GM21723 (cell line): ENCODE results near the gene MAP2.

ENCODE experiments used
- ATAC-seq: cut with Tn5 transposase; IDR thresholded peaks from one replicate; pipeline ENCODE4 v1.9.1; 2021; ENCODE audit warnings: mild to moderate bottlenecking, moderate library complexity; ENCODE audit not compliant: unreplicated experiment

Gene MAP2

DNA sequence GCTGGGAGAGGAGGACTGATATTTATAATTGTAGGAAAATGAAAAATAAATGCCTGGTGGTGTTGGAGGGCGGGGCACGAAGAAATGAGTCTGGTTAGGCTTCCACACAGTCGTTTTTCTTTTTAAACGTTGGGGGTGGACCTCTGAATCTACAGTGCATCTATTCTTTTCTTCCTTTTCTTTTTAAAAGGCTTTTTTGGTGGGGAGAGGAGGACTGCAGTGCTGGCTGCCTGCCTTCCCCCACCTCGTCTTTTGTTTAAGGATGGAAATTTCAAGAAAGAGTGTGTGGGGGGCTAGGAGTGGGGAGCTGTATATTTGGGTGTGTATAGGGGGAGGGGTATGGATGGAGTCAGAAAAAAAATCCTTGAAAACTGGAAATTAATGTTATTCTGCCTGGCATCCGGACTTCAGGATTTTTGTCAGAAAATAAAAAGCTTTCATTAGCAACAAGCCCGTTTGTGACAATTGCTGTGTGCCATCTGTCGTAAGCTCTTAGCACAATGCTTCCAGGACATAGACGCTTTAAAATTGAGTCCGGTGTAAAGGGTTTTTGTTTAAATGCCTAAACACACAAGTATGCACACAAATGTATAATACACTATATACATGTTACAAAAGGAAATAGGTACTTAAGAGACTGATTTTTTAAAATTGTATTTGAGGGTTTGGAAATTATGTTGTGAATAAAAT lies 1.1 kb downstream of the MAP2 start:
- ATAC-seq = no peak

DNA sequence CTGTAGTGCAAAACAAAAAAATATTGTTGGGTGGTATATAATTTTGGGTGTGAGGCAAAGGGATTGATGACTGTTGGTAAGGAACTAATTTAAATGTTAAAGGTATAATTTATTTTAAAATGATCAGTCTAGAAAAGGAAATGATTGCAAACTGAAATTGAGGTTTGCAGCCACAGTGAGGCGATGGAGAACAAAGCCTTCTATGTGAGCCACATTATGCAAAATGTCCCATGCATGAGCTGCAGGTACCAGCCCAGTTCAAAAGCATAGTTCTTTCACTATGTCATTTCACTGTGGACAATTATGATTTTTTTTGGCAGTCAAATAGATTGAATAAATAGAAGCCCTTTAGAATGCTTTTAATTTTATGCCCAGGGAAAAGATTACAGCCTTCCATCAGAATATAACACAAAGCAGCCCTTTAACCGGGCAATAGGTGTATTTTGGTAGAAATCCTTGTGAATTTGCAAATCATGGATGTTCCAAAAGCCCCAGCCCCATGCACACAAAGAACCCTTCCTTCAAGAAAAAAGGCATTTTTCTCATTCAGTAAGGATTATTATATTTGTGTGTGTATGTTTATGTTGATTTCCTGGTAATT lies 1.7 kb downstream of the MAP2 start:
- ATAC-seq = no peak

DNA sequence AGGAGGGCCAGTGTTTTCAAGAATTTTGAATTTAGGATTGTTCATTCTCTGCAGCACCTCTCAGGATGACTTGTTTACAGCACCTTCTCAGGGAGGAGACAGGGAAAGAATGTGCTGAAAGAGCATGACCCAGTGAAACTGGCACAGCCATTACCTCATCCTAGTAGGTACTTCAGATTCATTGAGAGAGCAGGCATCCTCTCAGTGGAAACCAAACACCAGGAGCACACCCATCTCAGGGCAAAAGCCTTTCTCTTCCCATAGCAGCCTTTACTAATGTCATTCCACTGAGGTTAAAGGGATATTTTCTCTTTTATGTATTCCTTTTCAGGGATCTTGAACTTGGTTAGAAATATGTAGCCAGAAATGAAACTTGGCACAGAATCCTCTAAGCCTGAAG lies 2.6 kb downstream of the MAP2 start:
- no peak for ATAC-seq

DNA sequence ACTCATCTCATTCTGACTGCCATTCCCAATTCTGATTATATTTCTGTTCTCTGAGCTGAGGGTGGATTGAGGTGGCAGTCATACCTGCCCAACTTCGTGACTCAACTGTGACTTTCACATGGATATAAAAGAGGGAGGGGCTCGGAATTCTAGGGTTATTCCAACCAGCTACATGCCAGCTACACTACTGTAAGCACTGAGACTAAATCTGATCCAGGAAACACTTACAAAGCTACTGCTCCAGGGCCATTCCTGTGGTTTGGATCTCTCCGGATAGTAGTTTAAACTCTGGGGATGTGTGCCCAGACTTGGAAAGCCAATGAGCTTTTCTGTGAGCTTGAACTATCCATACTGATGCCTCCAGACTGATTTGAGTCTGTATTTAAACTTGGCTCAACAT lies 7.9 kb downstream of the MAP2 start:
- ATAC-seq = no peak

DNA sequence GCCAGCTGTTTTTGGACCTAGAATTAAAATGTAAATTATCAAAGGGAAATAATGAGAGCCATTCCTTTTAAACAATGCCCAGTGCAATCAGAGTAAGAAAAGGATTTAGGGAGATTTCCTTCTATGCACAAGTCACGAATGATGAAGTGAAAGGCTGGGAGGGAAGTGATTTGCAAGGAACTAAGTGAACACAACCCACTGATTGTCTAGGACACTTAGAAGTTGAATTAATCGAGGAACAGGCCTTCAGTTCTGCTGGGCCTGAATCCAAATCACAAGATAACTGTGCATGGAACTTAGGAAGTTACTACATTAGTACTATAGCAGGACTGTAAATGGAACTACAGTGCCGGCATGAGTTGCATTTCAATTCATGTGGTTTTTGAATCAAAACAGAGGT lies 17.7 kb downstream of the MAP2 start:
- no peak for ATAC-seq

DNA sequence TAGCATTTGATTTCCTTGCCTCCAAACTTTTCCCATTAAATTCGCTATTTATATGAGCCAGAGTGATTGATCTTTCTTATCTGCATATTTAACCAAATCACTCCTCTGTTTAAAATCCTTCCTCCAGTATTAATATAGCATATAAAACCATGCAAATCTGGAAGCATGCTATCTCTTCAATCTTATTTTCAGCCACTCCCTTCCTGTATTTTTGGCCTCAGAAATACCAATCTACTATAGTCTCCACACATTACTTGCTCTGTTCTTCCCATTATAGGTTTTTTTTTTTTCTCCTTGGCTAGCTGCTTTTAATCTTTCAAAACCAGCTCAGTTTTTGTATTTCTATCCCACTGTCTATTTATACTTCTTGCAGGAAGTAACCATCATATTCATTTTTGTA lies 19.1 kb downstream of the MAP2 start:
- no peak for ATAC-seq

DNA sequence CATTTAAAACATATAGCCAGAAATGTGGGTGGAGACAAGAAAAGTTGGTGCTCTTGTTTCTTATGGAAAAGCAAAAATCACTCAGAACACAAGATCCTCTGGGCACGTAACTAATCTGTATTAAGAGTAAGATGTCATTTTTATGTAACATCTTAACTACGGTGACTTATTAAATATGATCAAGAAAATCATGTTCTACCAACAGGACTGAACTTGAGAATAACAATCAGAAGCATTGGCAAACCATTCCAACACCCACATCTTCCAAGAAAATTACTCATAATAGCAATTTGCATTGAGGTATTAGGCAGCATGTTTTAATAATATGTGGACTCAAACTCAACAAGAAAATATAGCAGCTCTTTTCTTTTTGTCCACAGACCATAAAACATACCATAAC lies 21.6 kb downstream of the MAP2 start:
- no peak for ATAC-seq

DNA sequence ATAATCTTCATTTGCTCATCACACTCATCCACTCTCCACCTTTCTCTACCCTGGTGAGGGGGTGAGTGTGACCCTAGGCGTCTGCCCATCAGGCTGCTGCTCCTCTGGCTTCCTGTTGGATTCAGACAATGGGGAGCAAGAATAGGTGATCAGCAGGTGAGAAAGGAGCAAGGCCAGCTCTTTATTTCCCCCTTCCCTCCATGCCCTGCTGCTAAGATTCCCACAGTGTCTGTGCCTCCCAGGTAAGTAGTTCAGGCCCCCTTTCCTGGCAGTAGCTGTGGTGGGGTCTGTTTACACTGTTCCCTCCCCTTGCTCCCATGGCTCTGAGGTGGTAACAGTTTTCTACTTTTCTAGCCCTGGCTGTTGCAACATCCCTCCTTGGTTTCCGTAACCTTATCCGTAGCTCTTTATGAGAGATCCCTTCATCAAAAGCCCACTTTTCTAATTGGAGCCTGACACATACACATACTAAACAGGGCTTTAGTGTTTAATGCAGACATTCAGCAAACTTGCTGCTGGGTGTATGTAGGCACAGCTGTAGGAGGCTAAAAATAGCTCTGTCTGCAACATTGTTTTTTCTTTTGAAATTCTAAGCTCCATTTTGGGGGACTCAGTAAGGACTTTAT lies 27.5 kb downstream of the MAP2 start:
- no peak for ATAC-seq

DNA sequence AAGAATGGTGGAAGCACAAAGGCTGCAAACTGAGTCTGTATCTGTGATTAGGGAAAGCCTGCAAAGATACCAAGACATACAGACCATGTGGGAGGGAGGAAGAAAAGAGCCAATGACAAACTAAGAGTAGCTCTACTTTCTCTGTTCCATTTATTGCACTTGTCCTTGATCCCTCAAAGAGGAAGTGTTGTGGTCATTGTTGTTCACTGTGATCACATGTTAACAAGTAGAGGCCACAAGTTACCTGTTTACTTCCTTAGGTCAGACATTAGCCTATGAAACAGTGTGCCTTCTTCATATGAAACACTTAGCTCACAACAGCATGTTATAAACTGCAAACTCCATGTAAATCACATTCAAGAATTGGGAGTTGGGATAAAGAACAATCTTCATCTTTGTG lies 32.6 kb downstream of the MAP2 start:
- ATAC-seq = no peak

DNA sequence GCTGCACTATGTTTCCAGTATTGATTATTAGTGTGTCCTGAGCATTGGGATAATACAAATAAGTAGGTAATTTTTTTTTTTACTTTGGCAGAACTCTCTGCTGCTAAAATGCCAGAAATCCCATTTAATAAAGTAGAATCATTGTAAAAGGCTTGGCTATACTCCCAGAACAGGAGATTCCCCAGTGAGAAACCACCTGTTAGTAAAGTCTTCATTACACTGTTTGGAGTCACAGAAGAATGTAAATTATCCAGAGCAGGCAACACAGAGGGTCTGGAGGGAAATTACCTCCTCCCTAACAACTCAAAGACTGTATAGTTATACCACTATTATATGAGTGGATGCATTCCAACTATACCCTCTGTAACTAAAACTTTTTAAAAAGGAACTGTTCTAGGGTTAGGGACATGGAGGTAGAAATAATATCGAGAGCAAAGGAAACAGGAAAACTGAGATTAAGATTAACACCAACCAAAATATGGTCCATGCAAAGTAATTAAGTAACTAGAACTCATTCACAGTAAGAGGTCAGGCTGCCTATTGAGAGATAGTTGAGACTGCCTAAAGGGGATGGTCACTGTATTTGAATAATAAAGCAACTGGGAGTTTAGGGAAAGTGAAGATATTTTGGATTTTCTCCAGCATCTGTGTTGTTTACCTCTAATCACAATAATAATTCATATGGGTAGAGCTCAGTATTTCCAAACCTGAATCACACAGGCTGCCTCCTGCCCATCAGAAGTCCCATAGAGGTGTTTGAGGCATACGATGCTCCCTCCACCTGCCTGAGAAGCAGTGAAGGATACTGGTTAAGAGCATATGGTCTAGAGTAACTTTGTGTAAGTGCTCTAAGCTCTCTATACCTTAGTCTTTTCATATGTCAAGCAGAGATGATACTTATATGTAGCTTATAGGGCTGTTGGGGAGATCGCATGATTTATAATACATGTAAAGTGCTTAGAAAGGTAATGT lies 34.4 kb downstream of the MAP2 start:
- ATAC-seq = no peak

DNA sequence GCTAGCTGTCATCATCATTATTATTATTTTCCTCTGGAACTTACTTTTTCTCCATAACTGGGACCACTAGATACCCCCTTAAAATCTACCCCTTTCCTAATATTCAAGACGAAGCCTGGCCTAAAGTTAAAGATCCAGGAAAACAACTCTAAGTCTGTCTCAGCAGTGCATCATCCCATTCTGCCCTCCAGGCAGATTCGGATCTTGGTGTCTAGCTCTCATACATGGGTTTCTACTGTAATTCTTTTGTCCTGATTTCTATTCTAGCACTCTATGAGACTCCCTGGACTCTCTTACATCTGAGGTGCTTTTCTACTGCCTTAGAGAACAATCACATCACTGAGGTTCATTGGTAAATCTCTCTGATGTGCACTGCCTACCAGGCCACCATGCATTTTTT lies 35.5 kb downstream of the MAP2 start:
- no peak for ATAC-seq

DNA sequence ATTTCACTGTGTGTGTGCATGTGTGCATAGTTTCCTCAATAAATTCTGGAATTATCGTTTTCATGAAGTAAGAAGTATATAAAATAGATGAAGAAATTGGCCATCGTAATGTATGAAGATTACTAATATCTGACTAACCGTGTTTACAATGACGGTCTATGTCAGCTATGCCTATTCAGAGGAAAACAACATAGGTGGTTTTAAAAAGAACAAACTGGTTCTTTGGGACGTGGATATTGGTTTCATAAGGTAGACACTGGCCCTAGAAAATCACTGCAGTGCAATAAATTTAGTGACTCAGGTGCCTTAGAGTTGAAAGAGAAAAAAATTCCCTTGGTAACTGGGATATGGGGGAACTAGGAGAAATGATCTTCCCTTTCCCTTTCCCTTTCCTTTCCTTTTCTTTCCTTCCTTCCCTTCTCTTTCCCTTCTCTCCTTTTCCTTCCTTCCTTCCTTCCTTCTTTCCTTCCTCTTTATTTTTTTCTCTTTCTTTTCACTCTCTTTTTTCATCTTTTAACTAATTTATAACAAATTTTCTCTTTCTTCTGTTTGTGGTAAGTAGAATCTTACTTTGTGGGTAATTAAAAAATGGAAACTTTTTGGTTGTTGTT lies 36.4 kb downstream of the MAP2 start:
- no peak for ATAC-seq

DNA sequence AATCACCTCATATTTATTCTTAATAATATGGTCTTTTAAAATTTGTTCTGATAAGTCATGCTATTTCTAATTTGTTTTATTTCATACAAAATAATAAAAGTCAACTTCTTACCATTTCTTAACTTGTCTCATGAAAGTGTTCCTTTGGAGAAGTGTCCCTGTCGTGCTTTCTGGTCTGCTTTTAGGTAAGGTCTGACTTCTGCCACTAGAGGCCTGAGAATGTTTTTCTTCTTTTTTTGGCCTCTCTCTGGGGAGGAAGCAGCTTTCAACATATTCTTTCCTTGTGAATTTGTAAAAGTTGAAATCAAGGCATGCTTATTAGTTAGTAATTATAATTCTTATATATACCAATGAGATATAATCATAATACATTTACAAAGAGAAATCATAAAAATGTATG lies 39.4 kb downstream of the MAP2 start:
- ATAC-seq = no peak

DNA sequence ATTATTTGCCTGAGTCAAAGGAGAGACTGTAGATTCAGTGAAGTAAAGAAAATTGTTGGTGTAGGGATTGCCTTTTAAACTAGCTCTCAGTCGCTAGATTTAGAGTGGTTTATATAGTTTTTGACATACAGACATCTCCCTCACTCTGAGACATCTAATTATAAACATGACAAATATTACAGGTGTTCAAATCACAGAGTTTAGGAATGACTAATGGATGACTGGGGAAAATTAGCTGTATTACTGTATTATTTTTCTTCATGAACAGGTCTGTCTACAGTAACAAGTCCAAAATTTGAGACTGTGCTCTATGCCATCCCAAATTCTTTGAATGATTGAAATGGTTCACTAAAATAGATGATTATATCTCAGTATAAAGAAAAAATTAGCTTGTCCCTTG lies 40.0 kb downstream of the MAP2 start:
- ATAC-seq = no peak

DNA sequence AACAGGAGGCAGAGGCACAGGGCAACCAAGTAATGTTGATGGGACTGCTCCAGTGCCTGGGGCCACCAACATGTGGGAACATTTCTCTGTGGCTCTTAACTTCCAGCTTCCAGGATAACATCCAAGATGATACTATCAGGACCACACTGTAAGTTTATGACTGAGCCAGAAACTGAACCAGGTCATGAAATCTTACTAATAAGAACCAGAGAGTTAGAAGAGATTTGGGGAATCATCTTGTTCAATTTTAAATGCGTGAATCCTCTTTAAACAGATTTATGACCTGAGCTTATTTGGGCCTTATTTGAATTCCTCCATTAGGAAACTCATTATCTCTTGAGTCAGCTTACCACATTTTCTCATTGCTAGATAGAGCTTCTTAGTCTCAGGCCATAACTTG lies 45.0 kb downstream of the MAP2 start:
- no peak for ATAC-seq

DNA sequence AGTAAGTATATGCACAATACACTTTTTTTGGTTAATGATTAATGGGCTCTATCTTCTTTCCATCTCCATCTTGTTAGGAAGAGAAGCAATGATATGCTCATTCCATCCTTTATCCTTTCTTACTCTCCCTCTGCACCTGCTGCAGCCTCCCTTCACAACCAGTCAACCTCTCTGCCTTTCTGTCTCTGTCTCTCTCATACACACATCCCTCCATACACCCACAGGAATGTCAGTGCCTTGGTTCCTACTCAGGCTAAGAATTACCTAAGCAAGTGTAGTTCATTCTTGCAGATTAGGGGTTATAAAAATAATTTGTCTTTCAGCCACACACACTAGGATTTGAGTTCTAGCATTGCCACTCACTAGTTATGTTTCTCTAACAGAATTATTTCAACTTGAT lies 45.6 kb downstream of the MAP2 start:
- no peak for ATAC-seq

DNA sequence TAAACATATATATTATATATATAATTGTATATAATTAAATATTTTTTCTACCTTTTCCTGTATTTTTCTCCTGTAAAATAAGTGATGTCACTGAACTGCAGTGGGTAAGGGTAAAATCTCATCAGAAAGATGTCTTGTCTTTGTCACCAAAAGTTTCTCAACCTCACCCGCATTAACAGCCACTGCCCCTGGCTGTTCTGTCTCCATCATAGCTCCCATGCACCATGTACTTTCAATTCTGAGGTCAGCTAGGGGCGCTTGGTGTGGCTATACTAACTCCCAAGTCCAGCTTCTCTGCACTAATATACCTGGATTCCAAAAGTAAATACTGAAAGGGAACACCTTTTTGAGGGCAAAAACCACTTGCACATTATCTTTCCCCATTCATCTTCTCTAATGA lies 46.6 kb downstream of the MAP2 start:
- ATAC-seq = no peak

DNA sequence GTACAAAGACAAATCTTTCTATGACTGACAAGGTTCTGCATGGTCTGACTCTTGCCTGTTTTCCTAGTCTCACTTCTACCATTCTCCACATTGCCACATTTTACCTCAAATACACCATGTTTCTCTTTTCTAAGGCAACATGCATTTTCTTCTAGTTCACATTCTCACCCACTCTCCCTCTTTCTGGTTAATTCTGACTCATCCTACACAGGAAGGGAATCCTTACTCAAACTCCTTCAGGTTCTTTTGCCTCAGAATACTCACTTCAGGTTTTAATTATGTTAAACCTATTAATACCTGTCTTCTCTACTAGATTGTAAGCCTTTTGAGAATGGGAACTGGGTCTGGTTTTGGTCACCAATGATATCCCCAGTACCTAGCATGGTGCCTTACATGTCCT lies 47.2 kb downstream of the MAP2 start:
- no peak for ATAC-seq

DNA sequence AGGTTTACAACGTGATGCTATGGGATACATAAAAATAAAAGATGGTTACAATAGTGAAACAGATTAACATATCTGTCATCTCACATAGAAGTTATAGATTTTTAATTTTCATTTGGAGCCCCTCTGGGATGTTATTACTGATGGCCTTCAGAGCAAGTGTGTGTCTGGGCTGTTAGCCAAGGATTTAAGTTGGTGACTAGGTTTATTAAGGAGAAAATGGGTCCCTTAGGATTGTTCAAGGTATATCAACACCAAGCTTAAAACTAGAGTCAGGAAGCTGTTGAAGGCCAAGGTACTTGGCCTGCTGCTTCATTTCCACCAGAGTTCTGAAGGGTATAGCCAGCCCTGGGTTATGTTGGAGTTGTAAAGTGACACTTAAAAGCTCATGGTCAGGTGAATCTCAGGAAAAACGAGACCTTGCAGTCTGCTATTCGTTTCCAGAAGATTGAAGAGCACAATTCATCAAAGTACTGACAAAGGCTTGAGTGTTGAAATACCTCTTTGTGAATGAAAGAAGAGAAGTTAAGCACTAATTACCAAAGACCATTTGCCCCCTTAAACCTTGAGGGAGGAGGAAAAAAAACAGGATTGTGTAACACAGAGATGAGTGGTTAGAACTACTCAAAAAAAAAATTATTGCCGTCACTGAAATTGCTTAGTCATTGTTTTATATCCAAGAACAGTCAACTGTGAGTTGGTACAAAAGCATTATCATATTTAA lies 48.4 kb downstream of the MAP2 start:
- ATAC-seq = no peak

DNA sequence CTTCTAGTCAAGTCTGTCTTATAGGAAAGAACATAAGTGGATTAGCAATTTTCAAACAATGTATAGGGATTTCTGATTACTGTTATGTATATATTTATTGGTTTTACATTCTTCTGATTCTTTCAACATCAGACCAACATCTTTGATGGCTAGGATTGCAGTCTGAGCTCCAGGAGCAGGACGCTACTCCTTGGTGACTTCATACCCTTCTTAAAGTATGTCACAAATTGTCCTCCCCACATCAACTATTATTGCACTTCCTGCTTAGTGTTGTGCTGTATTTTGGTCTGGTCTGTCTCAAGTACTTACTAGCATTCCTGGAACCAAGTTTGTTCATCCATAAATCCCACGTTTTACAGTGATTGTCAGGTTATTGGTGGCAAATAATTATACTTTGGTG lies 49.0 kb downstream of the MAP2 start:
- no peak for ATAC-seq
